Uterus (tissue), 2 donors: ENCODE data around the gene EIF5A.

Experiments used
- CTCF ChIP-seq, 4 experiments: fragments of 200-600 bp in 2 of 4; fragments of 450-650 bp in 2 of 4; sonication (generic) in 2 of 4; IDR thresholded peaks; one replicate each; pipeline ENCODE4 v1.5.1; 2016 to 2019; ENCODE audit warnings: antibody characterized with exemption in 4 of 4, mild to moderate bottlenecking in 2 of 4, moderate library complexity in 1 of 4
- POLR2A ChIP-seq, 2 donors: fragments of 450-650 bp; IDR thresholded peaks; one replicate each; pipeline ENCODE4 v1.6.1; 2016; ENCODE audit warnings: antibody characterized with exemption in 2 of 2, mild to moderate bottlenecking in 1 of 2, moderate library complexity in 1 of 2

GRCh38 chr17:7266784-7267183, 40.6 kb upstream of the EIF5A start:
- TF ChIP-seq POLR2A (IDR thresholded peaks at IDR 0.05), result no peak
- TF ChIP-seq CTCF (IDR thresholded peaks at IDR 0.05), result no peak
